Measurements from ENCODE around the gene CTXN2. TPM values are rescaled to one million over a fixed set of nuclear protein-coding genes. Genes with fewer than 3 reads are reported as not detected.

Gene CTXN2
- not detected for total RNA-seq
- long read RNA-seq: 0 reads

DNA sequence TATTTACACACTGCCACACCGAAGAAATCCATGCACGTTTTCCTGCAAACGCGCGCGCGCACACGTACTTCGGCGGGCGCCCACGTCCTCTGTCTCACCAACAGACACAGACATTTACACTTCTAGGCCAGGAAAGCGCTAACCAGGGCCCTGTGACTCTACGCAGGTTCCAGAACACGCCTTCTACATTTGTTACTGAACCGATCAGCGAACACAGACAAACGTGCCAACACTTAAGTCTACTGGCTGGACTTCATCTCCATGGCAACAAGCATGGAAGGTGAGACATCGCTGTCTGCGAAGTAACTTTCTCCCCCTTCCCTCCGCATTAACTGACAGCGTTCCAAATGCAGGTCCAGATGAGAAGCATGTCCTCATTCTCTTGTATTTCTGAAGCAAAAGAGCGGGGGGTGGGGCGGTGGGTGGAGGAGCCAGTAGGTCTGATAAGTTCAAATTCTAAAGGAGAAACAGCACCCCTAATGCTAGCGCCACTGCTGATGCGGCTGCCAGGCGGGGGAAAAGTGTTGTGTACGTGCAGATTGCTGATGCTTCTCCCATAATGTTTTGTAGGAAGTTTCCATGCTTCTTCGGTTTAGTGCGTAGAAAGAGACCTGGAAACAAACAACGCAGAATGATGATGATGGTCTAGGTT lies at the start of gene CTXN2:
Gene CTXN2, plus strand, starts transcription at position 92 of the 652 bp plus-strand sequence. CDS start 9,636 bp downstream, outside the sequence.
- ATAC-seq (no peak), DNase-seq (no peak)
- TF ChIP-seq CTCF (IDR thresholded peaks at IDR 0.05): no peak
- Histone ChIP-seq H3K27me3 (ENCODE audit: low read depth) (no peaks in the 10 kb centered on the region), H3K4me3 (no peak within 1 kb of the TSS), H3K9me3 (no peaks in the 10 kb centered on the region), H3K36me3 (no peaks in the 10 kb centered on the region), H3K4me1 (no peaks in the 10 kb centered on the region), H3K27ac (no peak within 1 kb of the TSS)
- intact Hi-C loops (cut with DNase I): no loop called here

- Histone ChIP-seq H3K4me1 (peaks cover 8% of the 10 kb centered on the region), H3K36me3 (no peaks in the 10 kb centered on the region), H3K4me3 (no peak overlapping the region), H3K27ac (no peak overlapping the region), H3K9me3 (no peaks in the 10 kb centered on the region), H3K27me3 (ENCODE audit: low read depth) (no peaks in the 10 kb centered on the region)
- intact Hi-C loops (cut with DNase I): no loop called here
- TF ChIP-seq CTCF (IDR thresholded peaks at IDR 0.05): no peak
- ATAC-seq: no peak
- no peak for DNase-seq
Measured at GRCh38 chr15:48143856-48144255, 47.6 kb upstream of the CTXN2 start.

- no peak for DNase-seq
- H3K4me1 ChIP-seq: peaks cover 8% of the 10 kb centered on the region
- intact Hi-C loops (cut with DNase I): no loop called here
Measured at GRCh38 chr15:48144889-48145288, 46.6 kb upstream of the CTXN2 start.

DNA sequence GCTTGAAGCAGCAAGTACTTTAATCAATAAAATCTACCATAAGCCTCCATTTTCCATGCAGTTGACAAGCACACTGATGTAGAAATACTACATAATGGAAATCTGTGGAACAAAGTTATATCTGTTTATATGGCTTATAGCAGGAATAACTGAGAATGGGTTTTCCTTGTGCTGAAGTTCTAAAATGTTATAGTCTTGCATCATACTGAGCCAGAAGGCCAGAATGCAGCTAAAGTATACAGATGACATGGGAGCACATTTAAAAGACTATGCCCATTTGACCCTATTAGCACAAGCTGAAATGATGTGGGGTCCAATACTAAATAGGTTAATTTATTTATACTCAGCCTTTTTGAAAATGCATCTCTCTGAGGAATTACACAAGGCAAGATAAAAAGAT lies 45.5 kb upstream of the CTXN2 start:
- no peaks in the 10 kb centered on the region for H3K36me3 ChIP-seq
- intact Hi-C loops (cut with DNase I): no loop called here
- H3K9me3 ChIP-seq: no peaks in the 10 kb centered on the region
- no peak for ATAC-seq
- no peak overlapping the region for H3K4me3 ChIP-seq
- no peak overlapping the region for H3K27ac ChIP-seq
- no peak for TF ChIP-seq CTCF (IDR thresholded peaks at IDR 0.05)
- no peaks in the 10 kb centered on the region for H3K27me3 ChIP-seq (ENCODE audit: low read depth)
- peaks cover 8% of the 10 kb centered on the region for H3K4me1 ChIP-seq
- no peak for DNase-seq

More at GRCh38 chr15:48144889-48145288, 46.6 kb upstream of the CTXN2 start:
- Histone ChIP-seq H3K36me3 (no peaks in the 10 kb centered on the region), H3K27me3 (ENCODE audit: low read depth) (no peaks in the 10 kb centered on the region), H3K27ac (no peak overlapping the region), H3K9me3 (no peaks in the 10 kb centered on the region), H3K4me3 (no peak overlapping the region)
- TF ChIP-seq CTCF (IDR thresholded peaks at IDR 0.05): no peak
- ATAC-seq: no peak

GRCh38 chr15:48147358-48147757 lies 44.1 kb upstream of the CTXN2 start:
- no peak for TF ChIP-seq CTCF (IDR thresholded peaks at IDR 0.05)

More at GRCh38 chr15:48147358-48147757, 44.1 kb upstream of the CTXN2 start:
- Histone ChIP-seq H3K27me3 (ENCODE audit: low read depth) (no peaks in the 10 kb centered on the region), H3K9me3 (no peaks in the 10 kb centered on the region), H3K27ac (no peak overlapping the region), H3K4me1 (peaks cover 8% of the 10 kb centered on the region), H3K4me3 (no peak overlapping the region), H3K36me3 (no peaks in the 10 kb centered on the region)
- ATAC-seq (no peak), DNase-seq (no peak)
- intact Hi-C loops (cut with DNase I): no loop called here
